ENCODE results near the gene MRPL57.

Gene MRPL57

DNA sequence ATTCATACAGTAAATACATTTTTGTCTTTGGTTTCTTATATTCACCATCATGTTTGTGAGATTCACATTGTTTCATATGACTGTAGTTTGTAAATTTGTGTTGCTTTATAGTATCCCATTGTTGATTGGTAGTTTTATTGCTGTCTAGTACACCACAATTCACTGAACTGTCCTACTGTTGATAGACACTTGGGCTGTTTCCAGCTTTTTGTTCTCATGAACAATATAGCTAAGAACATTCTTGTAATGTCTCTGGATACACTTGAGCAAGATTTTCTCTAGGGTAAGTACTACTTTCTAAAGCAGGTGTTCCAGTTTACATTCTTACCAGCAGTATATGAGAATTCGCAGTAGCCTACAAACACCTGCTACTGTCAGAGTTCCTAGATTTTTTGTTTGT lies 37.9 kb upstream of the MRPL57 start:
- H3K4me1 ChIP-seq (ENCODE audit: control insufficient read depth, insufficient read depth, low read length) = peaks cover 3% of the 10 kb centered on the region; the same call in 1 of the 2 replicates
- no peak overlapping the region for H3K27ac ChIP-seq (ENCODE audit: extremely low read depth, low read depth, low read length)
- TF ChIP-seq, protein P1, sequence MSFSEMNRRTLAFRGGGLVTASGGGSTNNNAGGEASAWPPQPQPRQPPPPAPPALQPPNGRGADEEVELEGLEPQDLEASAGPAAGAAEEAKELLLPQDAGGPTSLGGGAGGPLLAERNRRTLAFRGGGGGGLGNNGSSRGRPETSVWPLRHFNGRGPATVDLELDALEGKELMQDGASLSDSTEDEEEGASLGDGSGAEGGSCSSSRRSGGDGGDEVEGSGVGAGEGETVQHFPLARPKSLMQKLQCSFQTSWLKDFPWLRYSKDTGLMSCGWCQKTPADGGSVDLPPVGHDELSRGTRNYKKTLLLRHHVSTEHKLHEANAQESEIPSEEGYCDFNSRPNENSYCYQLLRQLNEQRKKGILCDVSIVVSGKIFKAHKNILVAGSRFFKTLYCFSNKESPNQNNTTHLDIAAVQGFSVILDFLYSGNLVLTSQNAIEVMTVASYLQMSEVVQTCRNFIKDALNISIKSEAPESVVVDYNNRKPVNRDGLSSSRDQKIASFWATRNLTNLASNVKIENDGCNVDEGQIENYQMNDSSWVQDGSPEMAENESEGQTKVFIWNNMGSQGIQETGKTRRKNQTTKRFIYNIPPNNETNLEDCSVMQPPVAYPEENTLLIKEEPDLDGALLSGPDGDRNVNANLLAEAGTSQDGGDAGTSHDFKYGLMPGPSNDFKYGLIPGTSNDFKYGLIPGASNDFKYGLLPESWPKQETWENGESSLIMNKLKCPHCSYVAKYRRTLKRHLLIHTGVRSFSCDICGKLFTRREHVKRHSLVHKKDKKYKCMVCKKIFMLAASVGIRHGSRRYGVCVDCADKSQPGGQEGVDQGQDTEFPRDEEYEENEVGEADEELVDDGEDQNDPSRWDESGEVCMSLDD (tag by site-specific recombination; IDR thresholded peaks at IDR 0.05) = no peak
- TF ChIP-seq ZNF280C (tag by site-specific recombination; IDR thresholded peaks at IDR 0.05) (no peak), SETDB1 (IDR thresholded peaks at IDR 0.05; ENCODE audit: insufficient read length, low read length) (no peak), ZNF501 (tag by site-specific recombination; IDR thresholded peaks at IDR 0.05) (no peak), ZNF837 (tag by site-specific recombination; IDR thresholded peaks at IDR 0.05) (no peak), ZNF776 (tag by site-specific recombination; IDR thresholded peaks at IDR 0.05; ENCODE audit: borderline replicate concordance) (no peak), ZNF785 (tag by site-specific recombination; IDR thresholded peaks at IDR 0.05) (no peak), ZIC2 (tag by site-specific recombination; IDR thresholded peaks at IDR 0.05) (no peak), ZNF423 (tag by site-specific recombination; IDR thresholded peaks at IDR 0.05) (no peak), SP2 (tag by site-specific recombination; IDR thresholded peaks at IDR 0.05) (no peak), ZNF555 (tag by site-specific recombination; conservative IDR thresholded peaks at IDR 0.05) (no peak), ZNF585B (tag by site-specific recombination; IDR thresholded peaks at IDR 0.05) (no peak), ZNF530 (tag by site-specific recombination; IDR thresholded peaks at IDR 0.05; ENCODE audit: low read depth) (no peak), ZSCAN16 (tag by site-specific recombination; IDR thresholded peaks at IDR 0.05) (no peak), MZF1 (tag by site-specific recombination; IDR thresholded peaks at IDR 0.05; ENCODE audit: borderline replicate concordance) (no peak), ZNF664 (tag by site-specific recombination; IDR thresholded peaks at IDR 0.05) (no peak), SP7 (tag by site-specific recombination; IDR thresholded peaks at IDR 0.05) (no peak), ZNF132 (tag by site-specific recombination; IDR thresholded peaks at IDR 0.05; ENCODE audit: borderline replicate concordance) (no peak)
- no peaks in the 10 kb centered on the region for H3K9me3 ChIP-seq (ENCODE audit: control insufficient read depth, insufficient read depth, low read depth, low read length)
- ChIA-PET POLR2A (no interaction called here), CTCF (interaction anchor here (0.6 to 1.0 kb wide), 4 partner anchors 11 to 214 kb away, joined by 4 to 6 read pairs (median 4); no protein-coding TSS in a partner anchor)
- no peak overlapping the region for H3K4me3 ChIP-seq (ENCODE audit: low read depth, low read length)
- H3K36me3 ChIP-seq (ENCODE audit: control insufficient read depth in 2 of 2, insufficient read depth in 1 of 2, low read length in 2 of 2) = peaks cover 5 to 25% of the 10 kb centered on the region in 2 experiments; a peak in 2 of 3 replicates

GRCh38 chr13:21139374-21139773 lies 37.1 kb upstream of the MRPL57 start:
- ChIA-PET CTCF (no interaction called here), POLR2A (no interaction called here)
- Histone ChIP-seq H3K4me1 (ENCODE audit: control insufficient read depth, insufficient read depth, low read length) (no peaks in the 10 kb centered on the region), H3K9me3 (ENCODE audit: control insufficient read depth, insufficient read depth, low read depth, low read length) (no peaks in the 10 kb centered on the region), H3K27ac (ENCODE audit: extremely low read depth, low read depth, low read length) (no peak overlapping the region), H3K36me3 (ENCODE audit: control insufficient read depth in 2 of 2, insufficient read depth in 1 of 2, low read length in 2 of 2) (peaks cover 5 to 31% of the 10 kb centered on the region in 2 experiments; a peak in 2 of 3 replicates), H3K4me3 (ENCODE audit: low read depth, low read length) (peak overlapping the region; percentile 51; the same call in 1 of the 2 replicates)
- TF ChIP-seq HOXC10 (CRISPR knock-in tag; IDR thresholded peaks at IDR 0.05) (no peak), GLI4 (tag by site-specific recombination; IDR thresholded peaks at IDR 0.05) (no peak), ZNF701 (tag by site-specific recombination; IDR thresholded peaks at IDR 0.05) (no peak), ZNF292 (tag by site-specific recombination; IDR thresholded peaks at IDR 0.05; ENCODE audit: borderline replicate concordance, low read depth) (no peak), ZNF626 (tag by site-specific recombination; IDR thresholded peaks at IDR 0.05) (no peak), SP2 (tag by site-specific recombination; IDR thresholded peaks at IDR 0.05) (no peak), ZNF510 (tag by site-specific recombination; IDR thresholded peaks at IDR 0.05; ENCODE audit: insufficient replicate concordance) (no peak), ZBTB44 (tag by site-specific recombination; IDR thresholded peaks at IDR 0.05) (no peak), ZNF555 (tag by site-specific recombination; conservative IDR thresholded peaks at IDR 0.05) (no peak), HOXA7 (CRISPR knock-in tag; IDR thresholded peaks at IDR 0.05; ENCODE audit: borderline replicate concordance) (no peak), SALL2 (tag by site-specific recombination; IDR thresholded peaks at IDR 0.05; ENCODE audit: borderline replicate concordance) (no peak), BCL11B (tag by site-specific recombination; IDR thresholded peaks at IDR 0.05; ENCODE audit: low read depth) (no peak), ZNF501 (tag by site-specific recombination; IDR thresholded peaks at IDR 0.05) (no peak)
